Keratinocyte (primary cell): ENCODE results near the gene FBXW5. TPM values are rescaled to one million over a fixed set of nuclear protein-coding genes. Genes with fewer than 3 reads are reported as not detected.

Source experiments
- DNase-seq: peaks from one replicate; pipeline ENCODE4 v3.0.0-alpha.2; 2011; ENCODE audit warnings: low read depth, missing footprints, low spot score
- FAIRE-seq: peaks from 2 replicates; lab custom pipeline; 2011; peaks lifted over from hg19 to GRCh38; lab: Jason Lieb, UNC
- H2AFZ ChIP-seq: 2 replicates; pipeline ENCODE4 v1.6.0; 2012; ENCODE audit warnings: low read length, control low read depth, inconsistent platforms; ENCODE audit not compliant: control insufficient read depth
- H3K27ac ChIP-seq: 2 replicates; pipeline ENCODE4 v1.5.1; 2011; ENCODE audit warnings: low read length; ENCODE audit not compliant: control insufficient read depth, insufficient read depth
- H3K27me3 ChIP-seq: 3 replicates; pipeline ENCODE4 v1.6.0; 2011; ENCODE audit warnings: low read length; ENCODE audit not compliant: control insufficient read depth, insufficient read depth; ENCODE audit errors: extremely low read depth
- H3K36me3 ChIP-seq, 2 experiments: 2 replicates in 1 of 2; 3 replicates in 1 of 2; pipeline ENCODE4 v1.5.1; 2011; ENCODE audit warnings: low read length in 2 of 2, mild to moderate bottlenecking in 1 of 2; ENCODE audit not compliant: control insufficient read depth in 2 of 2, insufficient read depth in 2 of 2; ENCODE audit errors: extremely low read depth in 1 of 2
- H3K4me1 ChIP-seq: 3 replicates; pipeline ENCODE4 v1.5.1; 2011; ENCODE audit warnings: low read length; ENCODE audit not compliant: control insufficient read depth, insufficient read depth; ENCODE audit errors: extremely low read depth
- H3K4me2 ChIP-seq: 3 replicates; pipeline ENCODE4 v1.6.0; 2011; ENCODE audit warnings: low read depth, low read length; ENCODE audit not compliant: control insufficient read depth, insufficient read depth; ENCODE audit errors: extremely low read depth
- H3K4me3 ChIP-seq, 3 experiments: fragments of 200-600 bp in 1 of 3; sonication (generic) in 1 of 3; 2 replicates in 2 of 3; 3 replicates in 1 of 3; pipeline ENCODE4 v1.5.1; 2011 to 2016; ENCODE audit warnings: low read length in 3 of 3, mild to moderate bottlenecking in 3 of 3, control low read depth in 2 of 3, inconsistent platforms in 1 of 3, low read depth in 1 of 3, mixed read lengths in 1 of 3, mixed run types in 1 of 3, moderate library complexity in 1 of 3; ENCODE audit not compliant: control insufficient read depth in 2 of 3, insufficient read depth in 2 of 3; ENCODE audit errors: extremely low read depth in 1 of 3
- H3K79me2 ChIP-seq: 2 replicates; pipeline ENCODE4 v1.6.0; 2012; ENCODE audit warnings: low read length; ENCODE audit not compliant: control insufficient read depth, insufficient read depth
- H3K9ac ChIP-seq: 3 replicates; pipeline ENCODE4 v1.6.0; 2011; ENCODE audit warnings: low read length; ENCODE audit not compliant: control insufficient read depth, insufficient read depth; ENCODE audit errors: extremely low read depth
- H3K9me1 ChIP-seq: 3 replicates; pipeline ENCODE4 v1.6.0; 2011; ENCODE audit warnings: low read length; ENCODE audit not compliant: control insufficient read depth, insufficient read depth; ENCODE audit errors: extremely low read depth
- H3K9me3 ChIP-seq: 2 replicates; pipeline ENCODE4 v1.5.1; 2012; ENCODE audit warnings: low read depth, low read length; ENCODE audit not compliant: control insufficient read depth
- H4K20me1 ChIP-seq: 3 replicates; pipeline ENCODE4 v1.6.0; 2011; ENCODE audit warnings: low read length; ENCODE audit not compliant: control insufficient read depth, insufficient read depth; ENCODE audit errors: extremely low read depth
- EZH2 ChIP-seq: IDR thresholded peaks from one replicate; pipeline ENCODE4 v1.6.1; 2012; ENCODE audit warnings: inconsistent platforms, mild to moderate bottlenecking, low read length, moderate library complexity
- dilution Hi-C: fragments of 300-500 bp; cut with MboI; formaldehyde crosslinking; loops from one replicate; pipeline ENCODE4 v1.7.0; 2020; ENCODE audit warnings: low sequenced_read_pairs; ENCODE audit not compliant: extremely low pct_ligation_motif_present
- polyA plus RNA-seq, 5 experiments: library from polyadenylated mRNA; depleted of rRNA in 3 of 5; stranded (reverse) in 3 of 5; stranded (forward) in 1 of 5; unstranded in 1 of 5; fragments of >200 nt; gene quantifications; 1 replicate in 1 of 5; 2 replicates in 3 of 5; 3 replicates in 1 of 5; pipeline versions ENCODE4 v1.2.1 to v1.2.3, GENCODE V29; 2011 to 2012; ENCODE audit warnings: missing spikeins in 2 of 5, low read depth in 1 of 5, low replicate concordance in 1 of 5
- TF ChIP-seq, protein P1 (sequence below), 3 experiments: IDR thresholded peaks in 1 of 3; conservative IDR thresholded peaks in 1 of 3; optimal IDR thresholded peaks in 1 of 3; 2 replicates in 2 of 3; 3 replicates in 1 of 3; pipeline versions ENCODE3 to v1.5.1; 2011; ENCODE audit warnings: low read length in 3 of 3, mild to moderate bottlenecking in 3 of 3, moderate library complexity in 2 of 3, control low read depth in 1 of 3, inconsistent platforms in 1 of 3; ENCODE audit not compliant: insufficient read depth in 2 of 3; ENCODE audit errors: extremely low read depth in 1 of 3

FBXW5 gene
- polyA plus RNA-seq, 1 donor (not counting 4 experiments of a cell fraction or from before 2014, with no cell fraction given) = 23.0 TPM

DNA sequence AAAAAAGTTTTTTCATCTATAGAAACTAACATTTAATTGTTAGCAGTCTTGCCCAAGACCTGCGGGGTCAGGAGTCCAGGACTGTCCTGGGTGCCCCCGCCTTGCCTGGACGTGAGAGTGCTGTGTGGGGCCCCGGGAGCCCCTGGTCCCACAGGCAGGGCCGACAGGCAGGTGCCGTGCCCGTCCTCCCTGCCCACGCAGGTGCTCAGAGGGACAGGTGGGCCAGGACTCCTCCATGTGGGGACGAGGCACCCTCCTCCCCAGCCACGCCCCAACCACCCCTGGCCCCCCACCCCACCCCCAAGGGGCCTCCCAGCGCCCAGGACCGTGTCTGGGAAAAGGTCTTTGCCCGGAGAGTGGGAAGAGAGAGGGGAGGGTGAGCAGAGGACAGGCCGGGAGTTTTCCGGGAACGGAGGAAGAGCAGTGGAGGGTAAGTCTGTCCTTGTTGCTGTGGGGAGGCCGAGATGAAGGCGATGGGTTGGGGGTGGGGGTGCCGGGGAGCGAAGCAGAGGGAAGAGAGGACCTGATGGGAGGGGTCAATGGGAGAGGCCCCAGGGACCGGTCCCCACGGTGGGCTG lies 4.8 kb upstream of the FBXW5 start:
- FAIRE-seq = no peak
- peak overlapping the region; percentile 64 for H3K9ac ChIP-seq

DNA sequence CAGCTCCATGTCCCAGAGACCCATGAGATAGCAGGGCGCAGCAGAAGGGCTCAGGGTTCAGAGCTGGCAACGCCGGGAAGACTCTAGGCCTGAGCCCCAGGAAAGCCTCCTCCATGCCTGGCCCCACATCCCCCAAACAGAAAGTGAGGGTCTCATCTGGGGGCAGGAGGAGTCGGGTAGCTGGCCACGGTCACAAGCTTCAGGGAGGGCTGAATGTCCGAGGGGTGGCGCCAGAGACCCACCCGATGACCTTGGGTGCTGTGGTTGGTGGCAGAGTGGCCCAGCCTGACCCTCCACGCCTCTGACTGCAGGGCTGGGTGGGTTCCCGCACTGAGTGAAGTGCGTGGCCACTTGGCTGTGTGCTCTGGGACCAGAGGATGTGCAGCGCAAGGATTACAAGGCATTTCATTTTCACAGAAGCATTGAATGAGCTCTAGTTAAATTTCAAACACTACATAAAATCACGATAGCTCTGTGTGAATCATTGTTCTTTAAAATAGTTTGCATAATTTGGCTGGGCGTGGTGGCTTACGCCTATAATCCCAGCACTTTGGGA lies 3.5 kb upstream of the FBXW5 start:
- no peak overlapping the region for H3K9ac ChIP-seq
- H3K4me3 ChIP-seq = no peak overlapping the region
- no peaks in the 10 kb centered on the region for H3K9me1 ChIP-seq
- no peaks in the 10 kb centered on the region for H3K9me3 ChIP-seq
- peak; percentile 17 for FAIRE-seq
- no peaks in the 10 kb centered on the region for H3K27me3 ChIP-seq
- H3K79me2 ChIP-seq = peaks cover 12% of the 10 kb centered on the region
- no peak overlapping the region for H3K27ac ChIP-seq
- H2AFZ ChIP-seq = no peak overlapping the region
- dilution Hi-C loops = loop anchor here (25.0 kb wide), 1 partner anchor 136 kb away; the partner anchor contains the start of gene RABL6
- H3K4me2 ChIP-seq = no peak overlapping the region
- peaks cover 19% of the 10 kb centered on the region for H3K4me1 ChIP-seq
- no peak for DNase-seq
- no peaks in the 10 kb centered on the region for H4K20me1 ChIP-seq
- H3K36me3 ChIP-seq = no peaks in the 10 kb centered on the region
- TF ChIP-seq, protein P1, sequence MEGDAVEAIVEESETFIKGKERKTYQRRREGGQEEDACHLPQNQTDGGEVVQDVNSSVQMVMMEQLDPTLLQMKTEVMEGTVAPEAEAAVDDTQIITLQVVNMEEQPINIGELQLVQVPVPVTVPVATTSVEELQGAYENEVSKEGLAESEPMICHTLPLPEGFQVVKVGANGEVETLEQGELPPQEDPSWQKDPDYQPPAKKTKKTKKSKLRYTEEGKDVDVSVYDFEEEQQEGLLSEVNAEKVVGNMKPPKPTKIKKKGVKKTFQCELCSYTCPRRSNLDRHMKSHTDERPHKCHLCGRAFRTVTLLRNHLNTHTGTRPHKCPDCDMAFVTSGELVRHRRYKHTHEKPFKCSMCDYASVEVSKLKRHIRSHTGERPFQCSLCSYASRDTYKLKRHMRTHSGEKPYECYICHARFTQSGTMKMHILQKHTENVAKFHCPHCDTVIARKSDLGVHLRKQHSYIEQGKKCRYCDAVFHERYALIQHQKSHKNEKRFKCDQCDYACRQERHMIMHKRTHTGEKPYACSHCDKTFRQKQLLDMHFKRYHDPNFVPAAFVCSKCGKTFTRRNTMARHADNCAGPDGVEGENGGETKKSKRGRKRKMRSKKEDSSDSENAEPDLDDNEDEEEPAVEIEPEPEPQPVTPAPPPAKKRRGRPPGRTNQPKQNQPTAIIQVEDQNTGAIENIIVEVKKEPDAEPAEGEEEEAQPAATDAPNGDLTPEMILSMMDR (optimal IDR thresholded peaks at IDR 0.05 in 1 of 3, IDR thresholded peaks at IDR 0.05 in 1 of 3, conservative IDR thresholded peaks at IDR 0.05 in 1 of 3; ENCODE audit: extremely low read depth in 1 of 3, insufficient read depth in 2 of 3, low read length in 3 of 3) = peak in 2 of 3 experiments; percentile 12 to 43
- TF ChIP-seq EZH2 = no peak

More for the DNA sequence above, 4.8 kb upstream of the FBXW5 start:
- no peak for DNase-seq
- H3K4me1 ChIP-seq = peaks cover 14% of the 10 kb centered on the region
- no peaks in the 10 kb centered on the region for H3K9me1 ChIP-seq
- peak overlapping the region; percentile 54 for H3K4me2 ChIP-seq
- H3K4me3 ChIP-seq = peak overlapping the region; percentile 63 to 70 (median 65)
- H3K9me3 ChIP-seq = no peaks in the 10 kb centered on the region
- H3K79me2 ChIP-seq = no peaks in the 10 kb centered on the region
- H4K20me1 ChIP-seq = no peaks in the 10 kb centered on the region
- no peaks in the 10 kb centered on the region for H3K36me3 ChIP-seq
- peak overlapping the region; percentile 74 for H2AFZ ChIP-seq
- dilution Hi-C loops = loop anchor here (25.0 kb wide), 1 partner anchor 137 kb away; the partner anchor contains the start of gene RABL6
- no peaks in the 10 kb centered on the region for H3K27me3 ChIP-seq
- no peak for TF ChIP-seq EZH2
- TF ChIP-seq, protein P1 (optimal IDR thresholded peaks at IDR 0.05 in 1 of 3, IDR thresholded peaks at IDR 0.05 in 1 of 3, conservative IDR thresholded peaks at IDR 0.05 in 1 of 3; ENCODE audit: extremely low read depth in 1 of 3, insufficient read depth in 2 of 3, low read length in 3 of 3) = no peak
- H3K27ac ChIP-seq = no peak overlapping the region
